K562 (cell line): Measurements from ENCODE around the gene FLII. TPM values are rescaled to one million over a fixed set of nuclear protein-coding genes. Genes with fewer than 3 reads are reported as not detected.
A peak's percentile ranks its signal among the peaks of the same experiment; 100 is the strongest.

ENCODE experiments used
- CXXC5 ChIP-seq: fragments of 250-450 bp; sonication (Bioruptor Pico); IDR thresholded peaks from 2 replicates; pipeline ENCODE4 v1.8.0; 2022; ENCODE audit warnings: inconsistent platforms, mild to moderate bottlenecking, moderate library complexity
- E2F6 ChIP-seq, 2 experiments: IDR thresholded peaks; 2 replicates each; pipeline ENCODE4 v1.6.1; 2011; ENCODE audit warnings: borderline replicate concordance in 1 of 2, control low read depth in 1 of 2, low read depth in 1 of 2, low read length in 1 of 2, mild to moderate bottlenecking in 1 of 2, mixed read lengths in 1 of 2, moderate library complexity in 1 of 2; ENCODE audit not compliant: insufficient read depth in 1 of 2, insufficient read length in 1 of 2, poor library complexity in 1 of 2, severe bottlenecking in 1 of 2; ENCODE audit errors: extremely low read depth in 1 of 2
- FOS ChIP-seq: IDR thresholded peaks from 3 replicates; pipeline ENCODE4 v1.6.1; 2011; ENCODE audit not compliant: insufficient read length; ENCODE audit errors: extremely low read depth
- FUS ChIP-seq: fragments of 200-400 bp; formaldehyde crosslinking; optimal IDR thresholded peaks from 2 replicates; pipeline ENCODE3; 2017; ENCODE audit warnings: low read depth, low read length
- GABPA ChIP-seq: fragments of 200-800 bp; sonication (Bioruptor generic); conservative IDR thresholded peaks from 2 replicates; pipeline ENCODE4 v1.6.1; 2016; ENCODE audit warnings: low read depth, missing genetic modification characterization, missing compliant biosample characterization
- KDM5B ChIP-seq: fragments of 200-600 bp; sonication (generic); IDR thresholded peaks from 2 replicates; pipeline ENCODE4 v1.6.1; 2012; ENCODE audit warnings: low read depth, mild to moderate bottlenecking, moderate library complexity, low read length, control low read depth, inconsistent platforms; ENCODE audit not compliant: insufficient replicate concordance
- PBX2 ChIP-seq, 2 experiments: IDR thresholded peaks in 1 of 2; conservative IDR thresholded peaks in 1 of 2; 2 replicates each; pipeline ENCODE4 v1.6.1; 2016; ENCODE audit warnings: low read depth in 2 of 2, mild to moderate bottlenecking in 1 of 2, missing compliant biosample characterization in 1 of 2, missing genetic modification characterization in 1 of 2, moderate library complexity in 1 of 2
- ZBTB40 ChIP-seq, 2 experiments: fragments of 450-650 bp in 1 of 2; sonication (generic) in 1 of 2; formaldehyde crosslinking in 1 of 2; IDR thresholded peaks; 2 replicates each; pipeline versions ENCODE4 v1.7.1 to v1.9.0; 2016 to 2022; ENCODE audit warnings: inconsistent platforms in 1 of 2, mild to moderate bottlenecking in 1 of 2, missing genetic modification reagents in 1 of 2
- ZNF586 ChIP-seq: fragments of 450-650 bp; formaldehyde crosslinking; conservative IDR thresholded peaks from 2 replicates; pipeline ENCODE4 v1.4.0; 2020; ENCODE audit warnings: mild to moderate bottlenecking, moderate library complexity
- polyA plus RNA-seq, 8 experiments: library from polyadenylated mRNA; depleted of rRNA in 4 of 8; stranded (reverse) in 5 of 8; unstranded in 3 of 8; fragments of >200 nt; fragmentation: Nextera tagmentation in 2 of 8; fragmentation: Illumina TruSeq in 1 of 8; extraction: Ambion mirVana in 2 of 8; extraction: Trizol in 1 of 8; gene quantifications; 2 replicates each; pipeline versions ENCODE4 v1.2.1 to v1.2.3, GENCODE V29; 2011 to 2014; ENCODE audit warnings: inconsistent platforms in 1 of 8, missing spikeins in 1 of 8
- total RNA-seq, 7 experiments: library from RNA; depleted of rRNA in 6 of 7; stranded (reverse); fragments of >200 nt in 6 of 7; fragmentation: Illumina TruSeq in 2 of 7; extraction: Trizol in 2 of 7; gene quantifications; 2 replicates each; pipeline versions ENCODE4 v1.2.1 to v1.2.3, GENCODE V29; 2011 to 2021; ENCODE audit warnings: low replicate concordance in 1 of 7

The FLII gene
- total and polyA plus RNA-seq, 9 of the 15 experiments (the other 6 are each of a cell fraction or from before 2014, with no cell fraction given) = 11.7 to 126 (median 82.5) TPM

GRCh38 chr17:18260332-18261145 is 2.0 kb upstream of the FLII start, which contains the start of gene MIEF2 (continued):
- TF ChIP-seq ZBTB40 (IDR thresholded peaks at IDR 0.05) (no peak), ZBTB40 (CRISPR knock-in tag; IDR thresholded peaks at IDR 0.05) (no peak), FOS (peak; percentile 81), CXXC5 (CRISPR knock-in tag) (peak; percentile 93), KDM5B (no peak), GABPA (no peak), ZNF586 (CRISPR knock-in tag) (no peak), PBX2 (CRISPR knock-in tag; IDR thresholded peaks at IDR 0.05; ENCODE audit: low read depth) (peak; percentile 82), PBX2 (tag; conservative IDR thresholded peaks at IDR 0.05; ENCODE audit: low read depth) (peak; percentile 95), E2F6 (IDR thresholded peaks at IDR 0.05; ENCODE audit: borderline replicate concordance in 1 of 2, extremely low read depth in 1 of 2, insufficient read depth in 1 of 2, insufficient read length in 1 of 2, low read depth in 1 of 2, low read length in 1 of 2, poor library complexity in 1 of 2, severe bottlenecking in 1 of 2) (peak; percentile 28 to 59), FUS (no peak)
